ENCODE measurements around the gene HIPK3.

HIPK3 gene

GRCh38 chr11:33257160-33257896 lies at the start of gene HIPK3:
Gene HIPK3 (plus strand): TSS chr11:33257381.
- peak; percentile 55 for TF ChIP-seq CTCF (IDR thresholded peaks at IDR 0.05; ENCODE audit: poor library complexity, severe bottlenecking)
- ATAC-seq (ENCODE audit: low read depth) (peak; percentile 73), DNase-seq (ENCODE audit: low spot score) (peak; percentile 73)
- Histone ChIP-seq H3K9me3 (ENCODE audit: severe bottlenecking) (no peaks in the 10 kb centered on the region), H3K4me3 (ENCODE audit: severe bottlenecking) (peak within 1 kb of the TSS; percentile 82), H3K27ac (ENCODE audit: poor library complexity, severe bottlenecking) (peak within 1 kb of the TSS; percentile 97), H3K36me3 (ENCODE audit: low read depth) (no peaks in the 10 kb centered on the region), H3K4me1 (ENCODE audit: insufficient read depth, poor library complexity, severe bottlenecking) (peaks cover 12% of the 10 kb centered on the region), H3K27me3 (ENCODE audit: insufficient read depth, poor library complexity, severe bottlenecking) (no peaks in the 10 kb centered on the region)

GRCh38 chr11:33207408-33207985 lies 49.7 kb upstream of the HIPK3 start:
- Histone ChIP-seq H3K36me3 (ENCODE audit: low read depth) (no peaks in the 10 kb centered on the region), H3K27ac (ENCODE audit: poor library complexity, severe bottlenecking) (no peak overlapping the region), H3K9me3 (ENCODE audit: severe bottlenecking) (no peaks in the 10 kb centered on the region), H3K27me3 (ENCODE audit: insufficient read depth, poor library complexity, severe bottlenecking) (no peaks in the 10 kb centered on the region), H3K4me3 (ENCODE audit: severe bottlenecking) (no peak overlapping the region), H3K4me1 (ENCODE audit: insufficient read depth, poor library complexity, severe bottlenecking) (no peaks in the 10 kb centered on the region)
- DNase-seq (ENCODE audit: low spot score): no peak
- no peak for TF ChIP-seq CTCF (IDR thresholded peaks at IDR 0.05; ENCODE audit: poor library complexity, severe bottlenecking)
- no peak for ATAC-seq (ENCODE audit: low read depth)

GRCh38 chr11:33208150-33208549 lies 49.0 kb upstream of the HIPK3 start:
- no peaks in the 10 kb centered on the region for H3K4me1 ChIP-seq (ENCODE audit: insufficient read depth, poor library complexity, severe bottlenecking)
- no peaks in the 10 kb centered on the region for H3K27me3 ChIP-seq (ENCODE audit: insufficient read depth, poor library complexity, severe bottlenecking)
- no peak for TF ChIP-seq CTCF (IDR thresholded peaks at IDR 0.05; ENCODE audit: poor library complexity, severe bottlenecking)
- H3K9me3 ChIP-seq (ENCODE audit: severe bottlenecking): no peaks in the 10 kb centered on the region
- ATAC-seq (ENCODE audit: low read depth) (no peak), DNase-seq (ENCODE audit: low spot score) (no peak)
- H3K27ac ChIP-seq (ENCODE audit: poor library complexity, severe bottlenecking): no peak overlapping the region
- no peaks in the 10 kb centered on the region for H3K36me3 ChIP-seq (ENCODE audit: low read depth)
- no peak overlapping the region for H3K4me3 ChIP-seq (ENCODE audit: severe bottlenecking)

GRCh38 chr11:33211153-33211552 lies 46.0 kb upstream of the HIPK3 start:
- no peak overlapping the region for H3K4me3 ChIP-seq (ENCODE audit: severe bottlenecking)
- no peak for TF ChIP-seq CTCF (IDR thresholded peaks at IDR 0.05; ENCODE audit: poor library complexity, severe bottlenecking)
- ATAC-seq (ENCODE audit: low read depth): no peak

GRCh38 chr11:33211580-33211979 lies 45.6 kb upstream of the HIPK3 start:
- H3K36me3 ChIP-seq (ENCODE audit: low read depth): no peaks in the 10 kb centered on the region
- no peaks in the 10 kb centered on the region for H3K9me3 ChIP-seq (ENCODE audit: severe bottlenecking)
- H3K27ac ChIP-seq (ENCODE audit: poor library complexity, severe bottlenecking): no peak overlapping the region
- no peak overlapping the region for H3K4me3 ChIP-seq (ENCODE audit: severe bottlenecking)
- no peaks in the 10 kb centered on the region for H3K4me1 ChIP-seq (ENCODE audit: insufficient read depth, poor library complexity, severe bottlenecking)
- TF ChIP-seq CTCF (IDR thresholded peaks at IDR 0.05; ENCODE audit: poor library complexity, severe bottlenecking): no peak
- ATAC-seq (ENCODE audit: low read depth) (no peak), DNase-seq (ENCODE audit: low spot score) (no peak)
- no peaks in the 10 kb centered on the region for H3K27me3 ChIP-seq (ENCODE audit: insufficient read depth, poor library complexity, severe bottlenecking)

More at GRCh38 chr11:33211153-33211552, 46.0 kb upstream of the HIPK3 start:
- no peaks in the 10 kb centered on the region for H3K36me3 ChIP-seq (ENCODE audit: low read depth)
- no peaks in the 10 kb centered on the region for H3K4me1 ChIP-seq (ENCODE audit: insufficient read depth, poor library complexity, severe bottlenecking)
- no peak overlapping the region for H3K27ac ChIP-seq (ENCODE audit: poor library complexity, severe bottlenecking)
- DNase-seq (ENCODE audit: low spot score): no peak
- H3K9me3 ChIP-seq (ENCODE audit: severe bottlenecking): no peaks in the 10 kb centered on the region
- no peaks in the 10 kb centered on the region for H3K27me3 ChIP-seq (ENCODE audit: insufficient read depth, poor library complexity, severe bottlenecking)

Measured in RWPE2 (cell line).